GM12892 (cell line): ENCODE data around the gene LRWD1.

Experiments used
- POLR2A ChIP-seq: IDR thresholded peaks from 2 replicates; pipeline ENCODE4 v1.6.1; 2011; ENCODE audit warnings: low read depth, low read length, control low read depth
- TAF1 ChIP-seq: IDR thresholded peaks from 2 replicates; pipeline ENCODE4 v1.6.1; 2011; ENCODE audit warnings: low read depth, mild to moderate bottlenecking, control low read depth, low read length, borderline replicate concordance

DNA sequence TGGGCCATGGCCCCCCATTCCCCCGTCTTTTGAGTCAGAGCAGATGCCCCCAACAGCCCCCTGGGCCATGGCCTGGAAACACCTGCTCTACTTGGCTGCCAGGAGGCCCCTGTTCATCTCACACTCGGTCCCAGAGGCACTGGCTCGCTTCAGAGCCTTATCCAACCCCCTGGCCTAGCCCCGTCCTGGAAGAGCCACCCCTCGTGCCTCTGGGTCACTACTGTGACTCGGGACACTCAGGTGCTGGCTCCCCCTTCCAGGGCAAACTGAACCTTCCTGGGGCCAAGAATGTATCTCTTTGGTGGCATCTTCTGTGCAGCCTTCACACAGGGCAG lies 7.0 kb downstream of the LRWD1 start:
- TF ChIP-seq POLR2A (no peak), TAF1 (no peak)
